Measurements from ENCODE around the gene RPTOR. TPM values are rescaled to one million over a fixed set of nuclear protein-coding genes. Genes with fewer than 3 reads are reported as not detected.

RPTOR gene
- total RNA-seq, 4 donors from 2014 or later = 19.0 to 48.3 (median 27.3) TPM

- H3K4me3 ChIP-seq = no peak overlapping the region
- H3K36me3 ChIP-seq = no peaks in the 10 kb centered on the region
- TF ChIP-seq CTCF (IDR thresholded peaks at IDR 0.05) (peak in 3 of 4 experiments; percentile 10 to 15 (median 13)), POLR2A (IDR thresholded peaks at IDR 0.05) (no peak)
- H3K9me3 ChIP-seq = no peaks in the 10 kb centered on the region
- H3K27ac ChIP-seq = no peak overlapping the region
- DNase-seq = no peak
- intact Hi-C loops (cut with DNase I; ENCODE audit: low total_unique reads) = no loop called here
- no peaks in the 10 kb centered on the region for H3K4me1 ChIP-seq
- no peaks in the 10 kb centered on the region for H3K27me3 ChIP-seq
These were observed 383.2 kb downstream of the RPTOR start for GRCh38 chr17:80927791-80928216.

DNA sequence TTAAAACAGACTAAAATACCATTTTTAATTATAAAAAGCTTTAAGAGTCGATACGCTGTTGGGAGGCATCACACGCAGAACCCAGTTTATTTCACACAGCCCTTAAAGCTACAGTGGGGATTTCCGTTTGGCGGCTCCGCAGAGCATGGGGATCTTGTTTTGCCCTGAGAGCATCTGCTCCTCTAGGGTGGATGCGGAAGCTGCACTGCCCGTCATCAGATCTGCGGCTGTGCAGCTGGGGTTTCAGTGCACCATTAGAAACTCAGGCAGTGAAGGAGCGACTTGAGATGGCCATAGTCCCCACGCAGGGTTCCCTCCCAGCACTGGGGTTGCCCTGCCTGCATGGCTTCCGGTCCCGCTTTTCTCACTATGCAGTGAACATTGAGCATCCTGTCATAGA, 384.8 kb downstream of the RPTOR start:
- intact Hi-C loops (cut with DNase I; ENCODE audit: low total_unique reads) = no loop called here
- no peak overlapping the region for H3K27ac ChIP-seq
- H3K9me3 ChIP-seq = no peaks in the 10 kb centered on the region
- no peaks in the 10 kb centered on the region for H3K4me1 ChIP-seq
- H3K4me3 ChIP-seq = no peak overlapping the region
- H3K27me3 ChIP-seq = no peaks in the 10 kb centered on the region
- H3K36me3 ChIP-seq = no peaks in the 10 kb centered on the region
- TF ChIP-seq POLR2A (IDR thresholded peaks at IDR 0.05) (no peak), CTCF (IDR thresholded peaks at IDR 0.05) (no peak)
- DNase-seq = no peak

DNA sequence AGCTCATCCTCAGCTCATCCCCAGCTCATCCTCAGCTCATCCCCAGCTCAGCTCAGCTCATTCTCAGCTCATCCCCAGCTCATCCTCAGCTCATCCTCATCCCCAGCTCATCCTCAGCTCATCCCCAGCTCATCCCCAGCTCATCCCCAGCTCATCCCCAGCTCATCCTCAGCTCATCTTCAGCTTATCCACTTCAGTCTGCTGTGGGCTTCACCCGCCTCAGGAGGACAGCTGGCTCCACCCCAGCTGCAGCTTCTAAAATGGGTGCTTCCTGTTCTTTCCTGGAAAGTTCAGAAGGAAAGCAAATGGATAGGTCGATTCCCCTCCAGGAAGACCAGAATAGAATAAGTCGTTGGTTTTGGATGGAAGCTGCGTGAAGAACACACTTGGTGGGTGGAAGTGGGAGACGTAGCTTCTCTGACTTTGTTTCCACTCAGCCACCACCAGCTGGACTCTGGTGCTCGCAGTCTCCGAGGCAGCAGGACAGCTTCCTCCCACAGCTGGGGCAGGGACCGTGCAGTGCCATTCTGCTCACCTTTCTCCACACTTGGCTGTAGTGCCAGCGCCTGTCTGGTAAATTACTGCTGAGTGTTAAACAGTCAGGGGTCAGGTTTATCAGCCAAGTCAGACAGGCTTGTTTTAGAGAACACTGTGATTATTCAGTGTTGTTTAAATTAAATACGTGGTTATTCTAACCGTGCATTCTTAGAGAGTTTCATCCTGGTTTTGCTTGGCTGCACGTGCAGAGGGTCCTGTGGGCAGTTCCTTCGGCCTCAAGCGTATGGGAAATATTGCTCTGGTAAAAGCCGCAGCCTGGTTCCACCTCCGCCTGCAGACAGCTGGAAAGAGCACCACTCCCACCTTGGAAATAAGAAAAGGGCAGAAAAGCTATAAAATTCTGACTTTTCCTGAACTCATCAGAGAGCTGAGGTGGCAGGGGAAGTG, 386.0 kb downstream of the RPTOR start:
- H3K4me3 ChIP-seq = no peak overlapping the region
- intact Hi-C loops (cut with DNase I; ENCODE audit: low total_unique reads) = no loop called here
- no peak overlapping the region for H3K27ac ChIP-seq
- H3K4me1 ChIP-seq = no peaks in the 10 kb centered on the region
- TF ChIP-seq POLR2A (IDR thresholded peaks at IDR 0.05) = no peak
- TF ChIP-seq CTCF (IDR thresholded peaks at IDR 0.05) = no peak
- H3K36me3 ChIP-seq = no peaks in the 10 kb centered on the region
- H3K27me3 ChIP-seq = no peaks in the 10 kb centered on the region
- no peak for DNase-seq
- no peaks in the 10 kb centered on the region for H3K9me3 ChIP-seq

- no peaks in the 10 kb centered on the region for H3K9me3 ChIP-seq
- no peak overlapping the region for H3K27ac ChIP-seq
- H3K27me3 ChIP-seq = no peaks in the 10 kb centered on the region
- H3K4me1 ChIP-seq = no peaks in the 10 kb centered on the region
- no peaks in the 10 kb centered on the region for H3K36me3 ChIP-seq
- no peak overlapping the region for H3K4me3 ChIP-seq
- intact Hi-C loops (cut with DNase I; ENCODE audit: low total_unique reads) = no loop called here
- TF ChIP-seq CTCF (IDR thresholded peaks at IDR 0.05) (no peak), POLR2A (IDR thresholded peaks at IDR 0.05) (no peak)
- DNase-seq = no peak
These were observed 387.0 kb downstream of the RPTOR start for GRCh38 chr17:80931421-80932265.

GRCh38 chr17:80935526-80935925, 390.9 kb downstream of the RPTOR start:
- no peaks in the 10 kb centered on the region for H3K9me3 ChIP-seq
- DNase-seq = no peak
- H3K27me3 ChIP-seq = no peaks in the 10 kb centered on the region
- H3K4me1 ChIP-seq = no peaks in the 10 kb centered on the region
- no peak overlapping the region for H3K4me3 ChIP-seq
- intact Hi-C loops (cut with DNase I; ENCODE audit: low total_unique reads) = no loop called here
- TF ChIP-seq POLR2A (IDR thresholded peaks at IDR 0.05) = no peak
- TF ChIP-seq CTCF (IDR thresholded peaks at IDR 0.05) = no peak
- H3K36me3 ChIP-seq = no peaks in the 10 kb centered on the region
- H3K27ac ChIP-seq = no peak overlapping the region
